Embryonic facial prominence (tissue), 1 donor: ENCODE data around the gene ZSCAN12.
A peak's percentile ranks its signal among the peaks of the same experiment; 100 is the strongest.
"Not testable (repeated sequence)": the region's sequence is repeated elsewhere in the genome, so short reads cannot be mapped to it uniquely, and the experiment has no call there.

Experiments used
- DNase-seq: peaks from one replicate; pipeline ENCODE4 v3.0.0-alpha.2; 2016; ENCODE audit errors: extremely low spot score

ZSCAN12 gene

GRCh38 chr6:28393912-28394662 lies 5.5 kb downstream of the ZSCAN12 start:
- no peak for DNase-seq

- DNase-seq = no peak
These were observed 8.9 kb downstream of the ZSCAN12 start for GRCh38 chr6:28390688-28391087.

DNA sequence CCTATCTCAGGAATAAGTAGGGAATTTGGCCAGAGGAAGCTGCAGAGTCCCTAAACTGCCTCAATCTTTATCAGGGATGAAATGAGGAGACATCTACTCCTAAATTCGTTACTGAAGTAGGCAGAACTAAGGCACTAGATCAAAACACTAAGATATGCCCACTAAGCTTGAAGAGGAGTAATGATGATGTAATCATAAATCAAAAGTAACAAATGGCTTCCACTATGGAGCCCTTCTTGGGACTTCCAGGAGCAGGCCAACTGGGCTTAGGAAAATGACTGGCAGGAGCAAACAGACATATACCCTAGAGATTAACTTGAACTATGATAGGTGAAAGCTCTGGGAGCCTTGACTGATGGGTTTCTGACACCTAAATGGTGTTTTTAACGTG lies 15.4 kb downstream of the ZSCAN12 start:
- no peak for DNase-seq

DNA sequence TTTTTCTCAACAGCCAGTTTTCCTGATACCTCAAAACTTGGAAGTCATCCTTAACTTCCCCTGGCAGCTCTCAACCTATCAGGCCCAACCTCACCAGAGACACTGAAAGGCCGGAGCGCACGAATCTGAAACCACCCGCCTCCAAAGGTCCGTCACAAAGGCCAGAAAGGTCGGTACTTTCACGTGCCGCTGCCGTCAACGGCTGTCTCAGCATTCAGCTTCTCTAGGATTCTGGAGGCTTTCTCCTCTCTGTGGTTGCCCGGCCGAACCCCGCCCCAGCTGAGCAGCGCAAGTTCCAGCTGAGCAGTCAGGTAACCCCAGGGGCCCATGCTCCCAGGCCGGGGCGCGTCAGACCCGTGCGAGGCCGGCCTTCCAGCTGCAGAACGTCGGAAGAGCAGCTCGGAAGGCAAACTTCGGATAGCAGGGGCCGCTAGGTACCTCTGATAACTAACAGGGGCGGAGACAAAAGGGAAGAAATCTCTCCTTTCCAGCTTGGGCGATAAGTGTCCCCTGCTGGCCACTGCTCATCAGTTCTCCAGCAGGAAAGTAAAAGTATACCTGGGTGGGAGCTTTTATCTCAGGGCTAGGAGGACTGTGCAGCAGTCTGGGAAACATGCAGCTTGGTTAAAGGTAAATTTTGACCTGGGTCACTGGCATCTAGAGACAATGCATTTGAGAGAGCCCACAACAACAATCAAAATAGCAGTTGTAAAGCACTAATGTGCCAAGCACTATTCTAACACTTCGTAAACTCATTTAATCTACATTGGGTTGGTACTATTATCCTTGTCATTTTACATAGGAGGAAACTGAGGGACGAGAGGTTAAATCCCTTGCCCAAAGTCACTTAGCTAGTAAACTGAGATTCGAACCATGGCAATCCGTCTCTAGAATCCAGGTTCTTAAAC lies 16.1 kb downstream of the ZSCAN12 start:
- peak; percentile 28 for DNase-seq

- DNase-seq = no peak
These were observed 19.2 kb downstream of the ZSCAN12 start for GRCh38 chr6:28380381-28380780.

- DNase-seq = no peak
These were observed 20.9 kb downstream of the ZSCAN12 start for GRCh38 chr6:28378644-28379043.

- DNase-seq = no peak
These were observed 21.7 kb downstream of the ZSCAN12 start for GRCh38 chr6:28377879-28378278.

GRCh38 chr6:28373925-28374324 lies 25.6 kb downstream of the ZSCAN12 start:
- DNase-seq = no peak

GRCh38 chr6:28371706-28372451 lies 27.7 kb downstream of the ZSCAN12 start:
- DNase-seq = no peak

DNA sequence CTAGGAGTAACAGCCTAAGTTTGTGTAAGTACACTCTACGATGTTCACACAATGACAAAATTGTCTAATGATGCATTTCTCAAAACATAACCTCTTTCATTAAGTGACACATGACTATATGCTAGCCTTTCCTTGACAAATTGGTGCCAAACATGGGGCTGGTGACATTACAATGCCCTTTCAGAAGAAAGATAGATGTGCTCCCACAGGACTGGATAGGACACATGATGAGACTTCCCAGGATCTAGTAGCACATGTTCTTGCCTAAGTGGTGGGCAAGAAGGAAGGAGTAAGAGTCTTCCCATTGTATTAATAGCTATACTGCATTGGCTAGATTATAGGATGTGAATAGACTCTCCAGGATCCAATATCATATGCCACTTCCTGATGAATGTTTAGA lies 28.3 kb downstream of the ZSCAN12 start:
- no peak for DNase-seq

DNA sequence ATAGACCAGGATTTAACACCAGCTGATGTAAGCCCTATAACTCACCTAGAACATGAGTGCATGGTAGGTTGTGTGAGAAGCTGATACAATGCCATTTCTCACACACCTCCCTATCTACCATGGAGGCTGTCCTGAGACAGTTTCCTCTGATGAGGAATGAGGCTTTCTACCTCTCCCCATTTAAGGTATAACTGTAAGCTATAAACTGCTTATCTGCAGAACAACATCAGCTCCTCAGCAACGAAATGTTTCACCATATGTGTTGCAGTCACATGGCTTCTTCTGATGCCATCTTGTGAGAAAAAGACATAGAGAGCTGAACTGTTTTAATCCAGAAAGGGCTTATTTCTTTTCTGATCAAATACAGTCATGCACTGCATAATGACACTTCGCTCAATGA lies 29.1 kb downstream of the ZSCAN12 start:
- no peak for DNase-seq

GRCh38 chr6:28369463-28369862 lies 30.1 kb downstream of the ZSCAN12 start:
- DNase-seq = no peak

DNA sequence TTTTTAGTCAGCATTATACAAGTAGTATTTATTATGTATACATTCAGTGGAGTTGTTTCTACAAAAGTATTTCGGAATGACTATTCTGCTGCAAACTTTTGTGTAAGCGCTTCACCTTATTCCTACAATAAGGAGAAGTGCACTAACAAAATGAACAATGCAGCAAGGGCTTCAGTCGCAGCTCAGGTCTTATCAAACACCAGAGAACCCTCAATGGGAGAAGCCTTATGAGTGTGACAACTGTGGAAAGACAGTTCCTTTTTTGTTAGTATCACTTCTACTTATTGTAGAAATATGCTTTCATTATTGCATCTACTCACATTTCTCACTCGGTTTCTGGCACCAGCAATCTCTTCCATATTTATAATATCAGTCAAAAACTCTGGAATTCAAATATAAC lies 31.0 kb downstream of the ZSCAN12 start:
- DNase-seq = no peak

- not testable (repeated sequence) for DNase-seq
These were observed 34.0 kb downstream of the ZSCAN12 start for GRCh38 chr6:28365590-28365989.

- DNase-seq = no peak
These were observed 38.6 kb downstream of the ZSCAN12 start for GRCh38 chr6:28360961-28361360.

DNA sequence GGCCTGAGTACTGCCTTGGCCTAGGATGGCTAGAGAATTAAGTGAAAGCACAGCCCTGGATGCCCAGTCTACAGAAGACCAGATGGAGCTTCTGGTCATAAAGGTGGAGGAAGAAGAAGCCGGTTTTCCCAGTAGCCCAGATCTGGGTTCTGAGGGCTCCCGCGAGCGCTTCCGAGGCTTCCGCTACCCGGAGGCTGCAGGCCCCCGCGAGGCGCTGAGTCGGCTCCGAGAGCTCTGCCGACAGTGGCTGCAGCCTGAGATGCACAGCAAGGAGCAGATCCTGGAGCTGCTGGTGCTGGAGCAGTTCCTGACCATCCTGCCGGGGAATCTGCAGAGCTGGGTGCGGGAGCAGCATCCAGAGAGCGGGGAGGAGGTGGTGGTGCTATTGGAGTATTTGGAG lies 40.0 kb downstream of the ZSCAN12 start:
- not testable (repeated sequence) for DNase-seq

DNA sequence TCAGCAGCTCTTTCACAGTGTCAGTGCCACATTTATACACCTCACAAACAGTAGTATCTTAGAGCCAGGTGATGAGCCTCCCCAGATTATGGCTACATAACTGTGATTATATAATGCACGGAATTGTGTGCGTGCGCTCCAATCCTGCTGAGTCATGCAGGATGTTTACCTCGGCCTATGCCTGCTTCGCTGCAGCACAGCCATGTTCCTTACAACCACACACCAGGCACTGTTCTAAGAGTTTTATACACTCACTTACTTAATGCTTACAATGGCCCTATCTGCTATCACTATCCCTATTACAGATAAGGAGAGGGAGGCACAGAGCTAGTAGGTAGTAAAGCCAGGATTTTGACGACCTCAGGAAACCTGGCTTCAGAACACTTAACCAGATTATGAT lies 42.5 kb downstream of the ZSCAN12 start:
- DNase-seq = no peak

GRCh38 chr6:28356666-28357020 lies 42.9 kb downstream of the ZSCAN12 start:
- DNase-seq = no peak

DNA sequence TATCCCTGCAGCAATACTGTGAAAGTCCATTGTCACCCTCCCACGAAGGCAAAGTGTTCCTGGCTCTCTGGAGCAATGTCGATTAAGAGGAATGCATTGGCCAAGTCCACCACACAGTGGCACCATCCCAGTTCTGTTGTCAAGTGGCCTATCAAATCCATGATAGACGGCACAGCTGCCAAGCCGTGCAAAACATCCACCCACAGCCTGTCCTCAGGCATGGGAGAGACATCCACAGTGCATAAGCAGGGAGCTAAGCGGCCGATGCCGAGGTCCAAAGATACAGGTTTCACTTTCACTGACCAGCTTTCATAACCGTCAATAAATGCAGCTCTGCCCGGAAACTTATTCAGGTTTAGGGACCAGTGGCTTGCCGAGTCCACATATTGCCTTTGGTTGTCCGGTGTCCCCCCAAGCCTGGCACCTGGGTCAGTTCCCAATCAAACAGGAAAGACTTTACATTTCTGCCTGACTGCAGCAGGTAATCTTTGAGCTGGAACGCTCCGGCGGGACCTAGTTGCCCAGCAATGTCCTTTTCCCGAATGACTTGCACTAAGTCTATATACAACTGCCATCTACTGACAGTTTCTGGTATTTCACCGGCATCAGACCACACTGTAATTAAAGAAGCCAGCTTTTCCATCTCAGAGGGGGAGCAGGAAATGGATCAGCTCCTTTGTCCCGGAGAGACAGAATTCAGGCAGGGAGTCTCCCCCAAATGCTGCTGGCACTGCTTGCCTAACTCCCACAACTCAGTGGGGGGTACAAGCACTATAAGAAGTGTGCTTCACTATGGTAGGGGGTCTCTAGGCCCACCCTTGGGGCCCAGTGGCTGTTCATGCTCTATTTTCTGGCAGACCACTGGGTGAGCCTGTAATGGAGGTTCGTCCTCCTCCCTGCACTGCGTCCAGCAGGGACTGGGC lies 43.5 kb downstream of the ZSCAN12 start:
- DNase-seq = peak; percentile 53

GRCh38 chr6:28354688-28355554 lies 44.6 kb downstream of the ZSCAN12 start:
- no peak for DNase-seq
